22Rv1 (cell line): ENCODE measurements around the gene ZNF423.

Experiments
- CTCF ChIP-seq: fragments of 450-650 bp; IDR thresholded peaks from 2 replicates; pipeline ENCODE4 v1.5.1; 2017; ENCODE audit warnings: mild to moderate bottlenecking
- ZFX ChIP-seq: fragments of 450-650 bp; IDR thresholded peaks from 2 replicates; pipeline ENCODE4 v1.6.1; 2017; ENCODE audit warnings: antibody characterized with exemption, borderline replicate concordance

DNA sequence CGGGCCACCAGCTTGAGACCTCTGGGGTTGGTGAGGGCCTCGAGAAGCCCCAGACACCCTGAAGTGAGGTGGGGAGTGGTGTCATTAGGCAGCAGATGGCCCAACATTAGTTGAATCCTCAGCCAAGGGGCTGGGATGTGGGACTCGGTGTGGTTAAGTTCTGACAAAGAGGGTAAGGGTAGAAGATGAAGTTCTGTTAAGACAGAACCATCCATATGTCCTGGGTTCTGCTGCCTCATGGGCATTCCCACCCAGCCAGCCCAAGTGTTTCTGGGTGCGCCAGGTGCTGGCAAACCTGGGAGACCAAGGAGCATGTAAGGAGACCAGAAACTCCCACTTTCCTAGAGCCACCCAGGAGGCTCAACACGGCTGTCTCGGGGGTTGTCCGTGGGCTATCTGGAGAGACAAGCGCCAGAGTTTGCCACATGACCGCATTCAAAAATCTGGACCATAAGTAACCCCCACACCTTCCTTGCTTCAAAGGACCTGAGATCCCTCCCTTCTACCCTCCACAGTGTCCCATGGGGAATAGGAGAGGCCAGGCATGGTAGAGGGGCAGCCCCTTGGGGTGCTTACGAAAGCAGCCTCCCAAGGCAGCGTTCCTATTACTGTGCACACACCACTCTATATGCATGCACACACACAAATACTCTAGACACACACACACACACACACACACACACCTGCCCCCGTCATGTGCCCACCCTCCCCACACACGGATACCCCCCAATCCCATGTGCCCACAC lies 353.6 kb downstream of the ZNF423 start:
- TF ChIP-seq CTCF (no peak), ZFX (no peak)
